HCT116 (cell line): ENCODE results near the gene PRMT1. TPM values are rescaled to one million over a fixed set of nuclear protein-coding genes. Genes with fewer than 3 reads are reported as not detected.

ENCODE experiments used
- ATAC-seq: fragments of 200-7000 bp; cut with Tn5 transposase; 2 replicates; pipeline ENCODE4 v1.9.1; 2020; ENCODE audit warnings: mild to moderate bottlenecking, moderate library complexity
- BruUV-seq: library from RNA; stranded (reverse); fragments of 400-500 nt; replicated peaks from 2 replicates; lab custom pipeline; 2021; lab: Mats Ljungman, UMichigan
- CTCF ChIA-PET: fragments of 300-600 bp; sonication (Branson Sonifier 250); formaldehyde crosslinking; loops from one replicate; lab custom pipeline; 2021; ENCODE audit warnings: antibody characterized with exemption; lab: Charles Lee
- POLR2A ChIA-PET: fragments of 300-600, 350-600 bp; sonication (Branson Sonifier 250); formaldehyde crosslinking; loops from one replicate; lab custom pipeline; 2021; ENCODE audit warnings: antibody characterized with exemption; lab: Charles Lee
- RAD21 ChIA-PET, 2 experiments: fragments of 300-600 bp; sonication (Branson Sonifier 250); formaldehyde crosslinking; loops; one replicate each; lab custom pipeline; 2023; ENCODE audit warnings: low total read pairs in 2 of 2; ENCODE audit not compliant: uncharacterized antibody in 2 of 2, unreplicated experiment in 2 of 2, low non-redundant PET in 1 of 2; lab: Charles Lee
- DNase-seq: peaks from one replicate; pipeline ENCODE4 v3.0.0-alpha.2; 2010; ENCODE audit warnings: low read depth, low spot score
- H2AFZ ChIP-seq: fragments of 200-600 bp; shearing (Covaris generic), sonication (generic); 2 replicates; pipeline ENCODE4 v1.6.1; 2017; ENCODE audit warnings: low read depth, mixed run types, mixed read lengths, antibody characterized with exemption, low read length; ENCODE audit not compliant: poor library complexity, severe bottlenecking
- H3K27ac ChIP-seq: 2 replicates; pipeline ENCODE4 v1.5.1; 2012; ENCODE audit warnings: low read depth, low read length
- H3K27me3 ChIP-seq: fragments of 200-600 bp; sonication (generic); 2 replicates; pipeline ENCODE4 v1.6.1; 2016; ENCODE audit warnings: mixed run types, low read length, mixed read lengths; ENCODE audit not compliant: insufficient read depth
- H3K36me3 ChIP-seq, 2 experiments: fragments of 200-500 bp in 1 of 2; fragments of 200-600 bp in 1 of 2; sonication (Bioruptor generic) in 1 of 2; sonication (generic) in 1 of 2; 2 replicates each; pipeline versions ENCODE4 v1.5.1 to v1.6.1; 2014 to 2016; ENCODE audit warnings: low read length in 2 of 2, inconsistent platforms in 1 of 2, mixed read lengths in 1 of 2, mixed run types in 1 of 2; ENCODE audit not compliant: insufficient read depth in 2 of 2, control insufficient read depth in 1 of 2
- H3K4me1 ChIP-seq, 2 experiments: fragments of 200-600 bp in 1 of 2; sonication (generic) in 1 of 2; 2 replicates each; pipeline versions ENCODE4 v1.5.1 to v1.6.1; 2012 to 2017; ENCODE audit warnings: low read length in 2 of 2, inconsistent platforms in 1 of 2, mild to moderate bottlenecking in 1 of 2, mixed read lengths in 1 of 2, mixed run types in 1 of 2, moderate library complexity in 1 of 2; ENCODE audit not compliant: insufficient read depth in 2 of 2, control insufficient read depth in 1 of 2
- H3K4me2 ChIP-seq: fragments of 200-600 bp; sonication (generic); 2 replicates; pipeline ENCODE4 v1.6.1; 2017; ENCODE audit warnings: mixed run types, low read length, mixed read lengths
- H3K4me3 ChIP-seq, 2 experiments: fragments of 200-600 bp in 1 of 2; sonication (generic) in 1 of 2; replicated peaks in 1 of 2; 2 replicates each; pipeline ENCODE4 v1.5.1; 2011 to 2016; ENCODE audit warnings: low read length in 2 of 2, control low read depth in 1 of 2, low read depth in 1 of 2, mild to moderate bottlenecking in 1 of 2, mixed read lengths in 1 of 2, mixed run types in 1 of 2
- H3K79me2 ChIP-seq: fragments of 200-600 bp; sonication (generic); 2 replicates; pipeline ENCODE4 v1.6.1; 2017; ENCODE audit warnings: mild to moderate bottlenecking, mixed run types, low read length, moderate library complexity, mixed read lengths; ENCODE audit not compliant: insufficient read depth
- H3K9ac ChIP-seq: fragments of 200-600 bp; sonication (generic); 2 replicates; pipeline ENCODE4 v1.6.1; 2016; ENCODE audit warnings: low read length, mixed read lengths
- H3K9me2 ChIP-seq: fragments of 200-600 bp; sonication (generic), shearing (Covaris generic); 2 replicates; pipeline ENCODE4 v1.6.1; 2017; ENCODE audit warnings: mixed run types, mild to moderate bottlenecking, moderate library complexity; ENCODE audit not compliant: insufficient read depth
- H3K9me3 ChIP-seq, 2 experiments: fragments of 200-500 bp in 1 of 2; fragments of 200-600 bp in 1 of 2; sonication (Bioruptor generic) in 1 of 2; sonication (generic) in 1 of 2; 2 replicates each; pipeline ENCODE4 v1.6.1; 2014 to 2017; ENCODE audit warnings: low read length in 2 of 2, mixed read lengths in 2 of 2, inconsistent platforms in 1 of 2, low read depth in 1 of 2, mild to moderate bottlenecking in 1 of 2, mixed run types in 1 of 2, moderate library complexity in 1 of 2; ENCODE audit not compliant: control insufficient read depth in 1 of 2, insufficient read depth in 1 of 2
- H4K20me1 ChIP-seq: fragments of 200-600 bp; sonication (generic), shearing (Covaris generic); 2 replicates; pipeline ENCODE4 v1.6.1; 2017; ENCODE audit warnings: mixed run types, mild to moderate bottlenecking, moderate library complexity; ENCODE audit not compliant: insufficient read depth
- CBX3 ChIP-seq: IDR thresholded peaks from 2 replicates; pipeline ENCODE4 v1.6.1; 2012; ENCODE audit warnings: low read depth
- CEBPB ChIP-seq: IDR thresholded peaks from 2 replicates; pipeline ENCODE4 v1.6.1; 2012; ENCODE audit warnings: low read depth
- ELF1 ChIP-seq: IDR thresholded peaks from 2 replicates; pipeline ENCODE4 v1.6.1; 2012; ENCODE audit warnings: low read depth, borderline replicate concordance
- EZH2 ChIP-seq: fragments of 200-600 bp; sonication (generic); IDR thresholded peaks from 2 replicates; pipeline ENCODE4 v1.6.1; 2017; ENCODE audit warnings: antibody characterized with exemption, mixed run types
- EZH2phosphoT487 ChIP-seq: fragments of 200-600 bp; IDR thresholded peaks from 2 replicates; pipeline ENCODE4 v1.6.1; 2018; ENCODE audit warnings: antibody characterized with exemption, borderline replicate concordance
- FOSL1 ChIP-seq: IDR thresholded peaks from 2 replicates; pipeline ENCODE4 v1.6.1; 2012; ENCODE audit warnings: low read depth
- JUND ChIP-seq: IDR thresholded peaks from 2 replicates; pipeline ENCODE4 v1.6.1; 2012
- POLR2A ChIP-seq: IDR thresholded peaks from 2 replicates; pipeline ENCODE4 v1.7.0; 2011; ENCODE audit warnings: borderline replicate concordance; ENCODE audit not compliant: insufficient read depth, insufficient read length; ENCODE audit errors: extremely low read depth
- POLR2AphosphoS5 ChIP-seq: IDR thresholded peaks from 2 replicates; pipeline ENCODE4 v1.6.1; 2011; ENCODE audit warnings: mild to moderate bottlenecking, low read depth, low read length, moderate library complexity
- RAD21 ChIP-seq: IDR thresholded peaks from 2 replicates; pipeline ENCODE4 v1.6.1; 2012; ENCODE audit warnings: low read depth, mild to moderate bottlenecking
- SIN3A ChIP-seq: IDR thresholded peaks from 2 replicates; pipeline ENCODE4 v1.6.1; 2012; ENCODE audit warnings: low read depth
- SP1 ChIP-seq: IDR thresholded peaks from 2 replicates; pipeline ENCODE4 v1.6.1; 2012; ENCODE audit warnings: low read depth
- SRF ChIP-seq: IDR thresholded peaks from 2 replicates; pipeline ENCODE4 v1.6.1; 2012; ENCODE audit warnings: low read depth
- YY1 ChIP-seq: IDR thresholded peaks from 2 replicates; pipeline ENCODE4 v1.6.1; 2011; ENCODE audit warnings: low read length, low read depth, moderate library complexity, mild to moderate bottlenecking; ENCODE audit not compliant: insufficient replicate concordance; ENCODE audit errors: extremely low read depth
- ZFX ChIP-seq: fragments of 450-650 bp; IDR thresholded peaks from 2 replicates; pipeline ENCODE4 v1.6.1; 2017
- ZNF274 ChIP-seq: fragments of 200-500 bp; sonication (Bioruptor generic); IDR thresholded peaks from 2 replicates; pipeline ENCODE4 v1.6.1; 2014; ENCODE audit warnings: mild to moderate bottlenecking, low read depth, low read length, inconsistent platforms
- intact Hi-C: fragments of 100-400 bp; cut with micrococcal nuclease; formaldehyde crosslinking; loops from 2 replicates; pipeline ENCODE4 v1.10.0; 2022
- total RNA-seq: library from RNA; stranded (reverse); gene quantifications from one replicate; pipeline ENCODE4 v1.2.1, GENCODE V29; 2021; ENCODE audit not compliant: unreplicated experiment
- TF ChIP-seq, protein P1 (sequence below): IDR thresholded peaks from 2 replicates; pipeline ENCODE4 v1.6.1; 2012
- TF ChIP-seq, protein P2 (sequence below): IDR thresholded peaks from 2 replicates; pipeline ENCODE4 v1.6.1; 2011; ENCODE audit warnings: mild to moderate bottlenecking, low read length, moderate library complexity; ENCODE audit not compliant: insufficient replicate concordance; ENCODE audit errors: extremely low read depth
- TF ChIP-seq, protein P3 (sequence below): IDR thresholded peaks from 2 replicates; pipeline ENCODE4 v1.6.1; 2012; ENCODE audit warnings: low read depth

PRMT1 gene
- total RNA-seq, 1 experiment from 2014 or later: 428 TPM

DNA sequence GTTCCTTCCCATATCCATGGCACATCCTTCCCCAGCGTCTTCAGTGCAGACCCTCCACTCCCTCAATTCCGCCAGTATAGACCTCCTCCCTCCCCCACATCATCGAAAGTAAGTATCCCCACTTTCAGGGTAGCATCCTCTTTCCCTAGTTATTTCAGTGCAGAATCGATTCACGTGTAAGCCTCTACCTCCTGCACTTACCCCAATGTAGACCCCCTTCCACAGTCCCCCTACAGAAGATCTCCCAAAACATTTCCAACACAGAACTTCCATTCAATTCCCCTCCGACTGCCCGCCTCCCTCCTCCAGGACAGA lies 12.1 kb upstream of the PRMT1 start:
- peaks cover 6 to 30% of the 10 kb centered on the region in 2 experiments; a peak in 3 of 4 replicates for H3K4me1 ChIP-seq
- peak overlapping the region; percentile 90 to 95 for H3K4me3 ChIP-seq
- intact Hi-C loops: no loop called here
- ChIA-PET RAD21 (no interaction called here), POLR2A (interaction anchor here (1.1 to 2.9 kb wide), 7 partner anchors 9 to 186 kb away, joined by 3 to 53 read pairs (median 9); partner anchors contain the start of genes PRMT1, RRAS and SCAF1), CTCF (interaction anchor here (1.2 to 2.2 kb wide), 3 partner anchors 12 to 95 kb away, joined by 3 to 6 read pairs (median 6); partner anchors contain the start of genes PRMT1 and SCAF1)
- H3K36me3 ChIP-seq: peaks cover 6 to 38% of the 10 kb centered on the region in 2 experiments; a peak in 3 of 4 replicates
- peaks cover 59% of the 10 kb centered on the region for H3K79me2 ChIP-seq
- H3K9ac ChIP-seq: peak overlapping the region; percentile 91
- DNase-seq: no peak
- no peaks in the 10 kb centered on the region for H3K9me3 ChIP-seq
- H2AFZ ChIP-seq: no peak overlapping the region
- H3K9me2 ChIP-seq: no peaks in the 10 kb centered on the region
- H4K20me1 ChIP-seq: no peaks in the 10 kb centered on the region
- TF ChIP-seq EZH2: no peak
- TF ChIP-seq, protein P1, sequence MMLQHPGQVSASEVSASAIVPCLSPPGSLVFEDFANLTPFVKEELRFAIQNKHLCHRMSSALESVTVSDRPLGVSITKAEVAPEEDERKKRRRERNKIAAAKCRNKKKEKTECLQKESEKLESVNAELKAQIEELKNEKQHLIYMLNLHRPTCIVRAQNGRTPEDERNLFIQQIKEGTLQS: no peak
- TF ChIP-seq JUND: no peak
- TF ChIP-seq FOSL1: no peak
- TF ChIP-seq SRF: no peak
- TF ChIP-seq, protein P2, sequence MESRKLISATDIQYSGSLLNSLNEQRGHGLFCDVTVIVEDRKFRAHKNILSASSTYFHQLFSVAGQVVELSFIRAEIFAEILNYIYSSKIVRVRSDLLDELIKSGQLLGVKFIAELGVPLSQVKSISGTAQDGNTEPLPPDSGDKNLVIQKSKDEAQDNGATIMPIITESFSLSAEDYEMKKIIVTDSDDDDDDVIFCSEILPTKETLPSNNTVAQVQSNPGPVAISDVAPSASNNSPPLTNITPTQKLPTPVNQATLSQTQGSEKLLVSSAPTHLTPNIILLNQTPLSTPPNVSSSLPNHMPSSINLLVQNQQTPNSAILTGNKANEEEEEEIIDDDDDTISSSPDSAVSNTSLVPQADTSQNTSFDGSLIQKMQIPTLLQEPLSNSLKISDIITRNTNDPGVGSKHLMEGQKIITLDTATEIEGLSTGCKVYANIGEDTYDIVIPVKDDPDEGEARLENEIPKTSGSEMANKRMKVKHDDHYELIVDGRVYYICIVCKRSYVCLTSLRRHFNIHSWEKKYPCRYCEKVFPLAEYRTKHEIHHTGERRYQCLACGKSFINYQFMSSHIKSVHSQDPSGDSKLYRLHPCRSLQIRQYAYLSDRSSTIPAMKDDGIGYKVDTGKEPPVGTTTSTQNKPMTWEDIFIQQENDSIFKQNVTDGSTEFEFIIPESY: no peak
- TF ChIP-seq CEBPB: no peak
- TF ChIP-seq SIN3A: no peak
- TF ChIP-seq RAD21: no peak
- TF ChIP-seq, protein P3, sequence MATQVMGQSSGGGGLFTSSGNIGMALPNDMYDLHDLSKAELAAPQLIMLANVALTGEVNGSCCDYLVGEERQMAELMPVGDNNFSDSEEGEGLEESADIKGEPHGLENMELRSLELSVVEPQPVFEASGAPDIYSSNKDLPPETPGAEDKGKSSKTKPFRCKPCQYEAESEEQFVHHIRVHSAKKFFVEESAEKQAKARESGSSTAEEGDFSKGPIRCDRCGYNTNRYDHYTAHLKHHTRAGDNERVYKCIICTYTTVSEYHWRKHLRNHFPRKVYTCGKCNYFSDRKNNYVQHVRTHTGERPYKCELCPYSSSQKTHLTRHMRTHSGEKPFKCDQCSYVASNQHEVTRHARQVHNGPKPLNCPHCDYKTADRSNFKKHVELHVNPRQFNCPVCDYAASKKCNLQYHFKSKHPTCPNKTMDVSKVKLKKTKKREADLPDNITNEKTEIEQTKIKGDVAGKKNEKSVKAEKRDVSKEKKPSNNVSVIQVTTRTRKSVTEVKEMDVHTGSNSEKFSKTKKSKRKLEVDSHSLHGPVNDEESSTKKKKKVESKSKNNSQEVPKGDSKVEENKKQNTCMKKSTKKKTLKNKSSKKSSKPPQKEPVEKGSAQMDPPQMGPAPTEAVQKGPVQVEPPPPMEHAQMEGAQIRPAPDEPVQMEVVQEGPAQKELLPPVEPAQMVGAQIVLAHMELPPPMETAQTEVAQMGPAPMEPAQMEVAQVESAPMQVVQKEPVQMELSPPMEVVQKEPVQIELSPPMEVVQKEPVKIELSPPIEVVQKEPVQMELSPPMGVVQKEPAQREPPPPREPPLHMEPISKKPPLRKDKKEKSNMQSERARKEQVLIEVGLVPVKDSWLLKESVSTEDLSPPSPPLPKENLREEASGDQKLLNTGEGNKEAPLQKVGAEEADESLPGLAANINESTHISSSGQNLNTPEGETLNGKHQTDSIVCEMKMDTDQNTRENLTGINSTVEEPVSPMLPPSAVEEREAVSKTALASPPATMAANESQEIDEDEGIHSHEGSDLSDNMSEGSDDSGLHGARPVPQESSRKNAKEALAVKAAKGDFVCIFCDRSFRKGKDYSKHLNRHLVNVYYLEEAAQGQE: no peak
- no peak for TF ChIP-seq ZNF274
- TF ChIP-seq ELF1: no peak
- no peak for TF ChIP-seq ZFX
- no peak for TF ChIP-seq POLR2A
- no peak for TF ChIP-seq POLR2AphosphoS5
- no peak for TF ChIP-seq EZH2phosphoT487
- TF ChIP-seq YY1: no peak
- TF ChIP-seq SP1: no peak
- no peak for TF ChIP-seq CBX3
- BruUV-seq: no TSS peak
- H3K4me2 ChIP-seq: peak overlapping the region; percentile 78
- H3K27ac ChIP-seq: peak overlapping the region; percentile 95
- no peaks in the 10 kb centered on the region for H3K27me3 ChIP-seq
- no peak; the same call in 1 of the 2 replicates for ATAC-seq
